ENCODE results near the gene CAMSAP1. TPM values are rescaled to one million over a fixed set of nuclear protein-coding genes. Genes with fewer than 3 reads are reported as not detected.

Gene CAMSAP1
- total and polyA plus RNA-seq, 3 donors from 2014 or later, result 44.1 to 102 (median 93.7) TPM

DNA sequence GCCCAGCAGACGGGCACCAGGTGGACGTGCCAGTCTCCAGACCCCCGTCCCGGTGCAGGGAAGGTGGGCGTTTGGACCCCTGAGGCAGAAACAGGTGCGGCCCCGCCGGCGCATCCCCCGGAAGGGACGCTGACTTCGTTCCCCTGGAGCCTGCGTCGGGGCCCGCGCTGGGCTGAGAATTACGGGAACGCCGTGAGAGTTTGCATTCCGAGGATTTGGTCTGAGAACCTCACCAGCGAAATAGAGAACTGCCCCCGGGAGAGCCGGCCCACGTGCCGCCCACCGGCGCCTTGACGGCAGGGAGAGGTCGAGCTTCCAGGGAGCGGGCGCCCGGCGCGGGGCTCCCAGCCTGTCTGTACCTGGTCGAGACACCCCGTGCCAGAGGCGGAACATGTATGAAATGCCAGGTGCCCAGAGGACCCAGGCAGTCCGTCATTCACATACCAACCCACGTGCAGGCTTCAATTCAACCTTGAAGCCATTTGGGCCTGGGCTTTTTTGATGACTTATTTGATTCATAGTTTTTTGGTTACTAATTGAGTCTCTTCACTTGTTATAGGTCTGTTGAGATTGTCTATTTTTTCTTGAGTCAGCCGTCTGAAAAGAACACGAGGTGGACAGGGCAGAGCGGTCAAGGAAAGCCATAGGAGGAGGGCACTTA lies 877 bp upstream of the CAMSAP1 start:
- intact Hi-C loops (cut with DNase I; ENCODE audit: low total_unique reads), result no loop called here
- 9 to 11% methylated on average over 36 to 42 of the region's 42 CpGs for WGBS, 2 donors

GRCh38 chr9:135907006-135907430 lies 328 bp downstream of the CAMSAP1 start:
- TF ChIP-seq POLR2A (IDR thresholded peaks at IDR 0.05), result no peak
- no peak for TF ChIP-seq CTCF (IDR thresholded peaks at IDR 0.05)
- Histone ChIP-seq H3K4me1 (peaks cover 26% of the 10 kb centered on the region), H3K9me3 (no peaks in the 10 kb centered on the region)

More for the DNA sequence above, 877 bp upstream of the CAMSAP1 start:
- Histone ChIP-seq H3K4me3 (peak overlapping the region; percentile 81 to 86), H3K9me3 (no peaks in the 10 kb centered on the region), H3K27ac (peak overlapping the region; percentile 79 to 85), H3K27me3 (no peaks in the 10 kb centered on the region), H3K36me3 (ENCODE audit: low read depth, missing control alignments) (no peaks in the 10 kb centered on the region), H3K4me1 (peaks cover 20% of the 10 kb centered on the region)
- TF ChIP-seq POLR2A (IDR thresholded peaks at IDR 0.05) (no peak), CTCF (IDR thresholded peaks at IDR 0.05) (no peak)
- no peak for DNase-seq

GRCh38 chr9:135906291-135907005 lies 898 bp downstream of the CAMSAP1 start:
- intact Hi-C loops (cut with DNase I; ENCODE audit: low total_unique reads), result no loop called here
- H3K4me3 ChIP-seq, result peak overlapping the region; percentile 60 to 61
- no peaks in the 10 kb centered on the region for H3K36me3 ChIP-seq (ENCODE audit: low read depth, missing control alignments)
- DNase-seq, result peak; percentile 28
- no peaks in the 10 kb centered on the region for H3K27me3 ChIP-seq
- peaks cover 26% of the 10 kb centered on the region for H3K4me1 ChIP-seq
- peak overlapping the region; percentile 12 to 55 for H3K27ac ChIP-seq
- no peaks in the 10 kb centered on the region for H3K9me3 ChIP-seq
- 1% methylated on average over 7 to 26 of the region's 70 CpGs for WGBS, 2 donors
- TF ChIP-seq CTCF (IDR thresholded peaks at IDR 0.05) (no peak), POLR2A (IDR thresholded peaks at IDR 0.05) (no peak)

More at GRCh38 chr9:135907006-135907430, 328 bp downstream of the CAMSAP1 start:
- intact Hi-C loops (cut with DNase I; ENCODE audit: low total_unique reads), result no loop called here
- no peaks in the 10 kb centered on the region for H3K36me3 ChIP-seq (ENCODE audit: low read depth, missing control alignments)
- no peaks in the 10 kb centered on the region for H3K27me3 ChIP-seq
- WGBS, 2 donors, result 2% methylated on average over 26 of the region's 69 CpGs; no CpG with 5 or more reads in 1 of the 2 donors
- peak overlapping the region in 1 of 2 donors; percentile 55 for H3K27ac ChIP-seq
- DNase-seq, result peak; percentile 30
- peak overlapping the region; percentile 60 to 61 for H3K4me3 ChIP-seq

- Histone ChIP-seq H3K27ac (no peak overlapping the region), H3K27me3 (no peaks in the 10 kb centered on the region), H3K36me3 (ENCODE audit: low read depth, missing control alignments) (no peaks in the 10 kb centered on the region), H3K4me1 (peaks cover 26% of the 10 kb centered on the region), H3K9me3 (no peaks in the 10 kb centered on the region), H3K4me3 (peak overlapping the region in 1 of 2 donors; percentile 60)
- intact Hi-C loops (cut with DNase I; ENCODE audit: low total_unique reads), result no loop called here
- DNase-seq, result no peak
- 33 to 48% methylated on average over 23 of the region's 23 CpGs for WGBS, 2 donors
- no peak for TF ChIP-seq POLR2A (IDR thresholded peaks at IDR 0.05)
- TF ChIP-seq CTCF (IDR thresholded peaks at IDR 0.05), result no peak
These were observed 1.7 kb downstream of the CAMSAP1 start for GRCh38 chr9:135905380-135906258.
